ENCODE measurements around the gene CNTRL.
"Not testable (repeated sequence)": the region's sequence is repeated elsewhere in the genome, so short reads cannot be mapped to it uniquely, and the experiment has no call there.

The CNTRL gene

DNA sequence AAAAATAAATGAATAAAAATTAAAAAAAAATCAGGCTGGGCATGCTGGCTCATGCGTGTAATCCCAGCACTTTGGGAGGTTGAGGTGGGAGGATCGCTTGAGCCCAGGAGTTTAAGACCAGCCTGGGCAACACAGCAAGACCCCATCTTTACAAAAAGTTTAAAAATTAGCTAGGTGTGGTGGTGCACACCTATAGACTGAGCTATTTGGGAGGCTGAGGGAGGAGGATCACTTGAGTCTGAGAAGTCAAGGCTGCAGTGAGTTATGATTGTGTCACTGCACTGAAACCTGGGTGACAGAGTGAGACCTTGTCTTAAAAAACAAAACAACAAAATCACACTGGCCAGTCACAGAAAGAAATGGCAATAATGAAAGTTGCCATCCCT is 3.4 kb upstream of the CNTRL start:
- no peak for DNase-seq (ENCODE audit: low spot score)

GRCh38 chr9:121071756-121072421 is 2.9 kb upstream of the CNTRL start:
- no peak for DNase-seq (ENCODE audit: low spot score)

- DNase-seq (ENCODE audit: low spot score), result no peak
These were observed 1.7 kb upstream of the CNTRL start for GRCh38 chr9:121073038-121073437.

- peak; percentile 42 for DNase-seq (ENCODE audit: low spot score)
These were observed 689 bp downstream of the CNTRL start for GRCh38 chr9:121075251-121076036.

- DNase-seq (ENCODE audit: low spot score), result no peak
These were observed 7.3 kb downstream of the CNTRL start for GRCh38 chr9:121082075-121082474.

- no peak for DNase-seq (ENCODE audit: low spot score)
These were observed 10.9 kb downstream of the CNTRL start for GRCh38 chr9:121085661-121086060.

GRCh38 chr9:121088576-121088975 is 13.8 kb downstream of the CNTRL start:
- no peak for DNase-seq (ENCODE audit: low spot score)

- not testable (repeated sequence) for DNase-seq (ENCODE audit: low spot score)
These were observed 16.0 kb downstream of the CNTRL start for GRCh38 chr9:121090743-121091142.

DNA sequence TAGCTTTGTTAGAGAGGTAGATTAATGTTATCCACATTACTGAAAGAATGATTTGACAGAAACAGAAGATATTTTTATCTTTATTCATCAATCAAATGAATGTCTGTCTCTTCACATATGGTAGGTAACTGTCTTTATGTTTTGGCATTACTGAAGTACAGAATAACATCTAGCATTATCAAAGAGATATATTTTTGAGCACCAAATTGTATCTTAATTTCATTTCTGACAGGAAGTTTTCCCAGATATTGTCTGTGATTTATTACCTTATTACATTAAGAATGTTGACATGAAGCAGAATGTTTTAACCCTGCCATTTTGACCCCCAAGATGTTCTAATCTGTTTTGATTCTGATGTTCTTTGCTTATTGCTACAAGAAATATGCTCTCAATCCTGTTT is 20.3 kb downstream of the CNTRL start:
- no peak for DNase-seq (ENCODE audit: low spot score)

GRCh38 chr9:121098567-121099198 is 23.9 kb downstream of the CNTRL start:
- DNase-seq (ENCODE audit: low spot score), result peak; percentile 30

DNA sequence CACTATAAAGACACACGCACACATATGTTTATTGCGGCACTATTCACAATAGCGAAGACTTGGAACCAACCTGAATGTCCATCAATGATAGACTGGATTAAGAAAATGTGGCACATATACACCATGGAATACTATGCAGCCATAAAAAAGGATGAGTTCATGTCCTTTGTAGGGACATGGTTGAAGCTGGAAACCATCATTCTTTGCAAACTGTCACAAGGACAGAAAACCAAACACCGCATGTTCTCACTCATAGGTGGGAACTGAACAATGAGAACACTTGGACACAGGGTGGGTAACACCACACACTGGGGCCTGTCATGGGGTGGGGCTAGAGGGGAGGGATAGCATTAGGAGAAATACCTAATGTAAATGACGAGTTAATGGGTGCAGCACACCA is 29.3 kb downstream of the CNTRL start:
- DNase-seq (ENCODE audit: low spot score), result not testable (repeated sequence)

DNA sequence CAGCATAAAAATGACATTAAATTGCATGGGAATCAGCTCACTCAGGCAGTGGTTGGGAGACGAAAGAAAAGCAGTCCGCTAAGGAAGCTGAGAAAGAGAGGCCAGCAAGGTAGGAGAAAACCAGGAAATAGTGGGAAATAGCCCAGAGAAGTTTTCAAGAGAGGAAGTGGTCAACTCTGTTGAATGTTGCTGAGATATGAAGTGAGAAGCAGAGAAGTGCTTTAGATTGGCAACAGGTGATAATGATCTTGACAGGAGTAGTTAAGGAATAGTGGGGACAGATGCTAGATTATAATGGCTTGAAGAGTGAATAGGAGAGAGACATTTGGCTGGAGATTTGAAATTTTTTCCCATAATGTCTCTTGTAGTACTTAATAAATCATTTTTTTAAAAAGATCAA is 30.8 kb downstream of the CNTRL start:
- no peak for DNase-seq (ENCODE audit: low spot score)

- DNase-seq (ENCODE audit: low spot score), result no peak
These were observed 32.3 kb downstream of the CNTRL start for GRCh38 chr9:121107029-121107428.

- no peak for DNase-seq (ENCODE audit: low spot score)
These were observed 33.1 kb downstream of the CNTRL start for GRCh38 chr9:121107881-121108280.

GRCh38 chr9:121115466-121115865 is 40.7 kb downstream of the CNTRL start:
- no peak for DNase-seq (ENCODE audit: low spot score)

- no peak for DNase-seq (ENCODE audit: low spot score)
These were observed 43.5 kb downstream of the CNTRL start for GRCh38 chr9:121118266-121118665.

DNA sequence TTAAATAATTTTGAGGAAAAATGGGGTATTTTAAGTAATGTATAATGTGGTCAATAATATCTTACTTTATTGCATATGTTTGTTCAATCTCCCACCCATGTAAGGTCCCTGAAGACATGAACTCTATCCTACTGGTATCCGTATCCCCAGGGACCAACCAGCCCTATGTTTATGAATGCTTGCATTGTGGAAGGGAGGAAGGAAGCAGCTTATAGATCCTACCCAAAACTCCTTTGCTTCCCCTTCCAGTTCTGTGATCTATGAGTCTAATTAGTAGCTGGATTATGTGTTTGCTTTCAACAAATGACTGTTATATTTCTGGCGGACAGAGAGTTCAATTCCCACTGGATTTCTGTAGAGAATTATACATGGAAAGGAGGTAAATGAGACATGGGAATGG is 45.6 kb downstream of the CNTRL start:
- DNase-seq (ENCODE audit: low spot score), result no peak

DNA sequence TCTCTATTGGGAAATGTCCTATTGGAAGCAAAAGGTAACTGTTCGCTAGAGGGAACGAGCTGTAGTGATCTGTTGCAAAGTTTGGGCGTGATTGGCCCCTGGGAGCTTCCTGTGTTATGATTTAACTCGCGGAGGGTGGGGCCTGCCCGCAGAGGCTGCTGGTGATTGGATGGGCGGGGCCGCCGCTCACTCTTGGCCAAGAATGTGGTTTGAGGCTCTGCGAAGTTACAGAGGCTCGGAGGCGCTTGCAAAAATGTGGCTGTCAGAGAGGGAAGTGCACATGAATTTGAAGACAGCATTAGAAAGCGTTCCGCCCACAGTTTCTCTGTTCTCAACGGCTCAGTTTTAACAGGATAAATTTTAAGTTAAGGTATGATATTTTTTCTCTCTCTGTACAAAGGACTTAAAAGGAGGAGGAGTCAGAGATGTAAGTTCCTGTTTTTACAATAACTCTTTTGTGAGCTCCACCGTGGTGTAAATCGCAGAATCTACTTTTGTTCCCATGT is 46.9 kb downstream of the CNTRL start:
- peak; percentile 95 for DNase-seq (ENCODE audit: low spot score)

DNA sequence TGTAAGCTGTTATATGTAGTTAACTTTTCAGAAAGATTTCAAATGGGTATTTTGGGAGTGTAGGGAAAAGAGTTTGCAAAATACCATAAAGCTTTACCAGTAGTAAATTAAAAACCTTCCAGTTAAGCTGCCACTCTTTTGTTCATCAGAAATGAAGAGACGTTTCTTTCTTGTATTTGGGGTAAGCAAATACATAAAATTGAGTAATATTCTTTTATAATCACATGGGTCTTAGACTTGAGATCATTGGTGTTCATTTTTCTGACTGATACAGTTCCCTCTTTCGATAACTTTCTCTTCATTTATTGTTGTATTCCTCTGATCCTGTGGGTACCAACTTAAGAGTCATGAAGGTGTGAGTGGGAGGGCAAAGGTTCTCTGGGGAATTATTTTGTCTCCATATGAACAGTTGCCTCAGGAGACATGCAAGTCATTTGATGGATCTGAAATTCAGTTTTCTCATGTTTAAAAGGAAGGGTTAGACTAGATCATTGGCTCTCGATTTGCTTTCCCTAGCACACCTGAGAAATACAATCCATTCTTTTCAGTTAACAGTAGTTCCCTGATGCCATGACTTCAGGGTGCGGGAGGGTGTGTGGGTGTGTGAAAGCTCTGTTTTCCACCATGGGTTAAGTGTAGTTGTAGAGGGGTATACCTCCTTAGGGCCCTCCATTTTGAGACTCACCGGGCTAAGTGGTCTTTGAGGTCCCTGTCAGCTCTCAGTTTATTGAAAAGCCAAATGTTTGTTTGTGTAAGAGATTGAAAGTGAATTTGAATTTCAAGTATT is 47.7 kb downstream of the CNTRL start:
- no peak for DNase-seq (ENCODE audit: low spot score)

DNA sequence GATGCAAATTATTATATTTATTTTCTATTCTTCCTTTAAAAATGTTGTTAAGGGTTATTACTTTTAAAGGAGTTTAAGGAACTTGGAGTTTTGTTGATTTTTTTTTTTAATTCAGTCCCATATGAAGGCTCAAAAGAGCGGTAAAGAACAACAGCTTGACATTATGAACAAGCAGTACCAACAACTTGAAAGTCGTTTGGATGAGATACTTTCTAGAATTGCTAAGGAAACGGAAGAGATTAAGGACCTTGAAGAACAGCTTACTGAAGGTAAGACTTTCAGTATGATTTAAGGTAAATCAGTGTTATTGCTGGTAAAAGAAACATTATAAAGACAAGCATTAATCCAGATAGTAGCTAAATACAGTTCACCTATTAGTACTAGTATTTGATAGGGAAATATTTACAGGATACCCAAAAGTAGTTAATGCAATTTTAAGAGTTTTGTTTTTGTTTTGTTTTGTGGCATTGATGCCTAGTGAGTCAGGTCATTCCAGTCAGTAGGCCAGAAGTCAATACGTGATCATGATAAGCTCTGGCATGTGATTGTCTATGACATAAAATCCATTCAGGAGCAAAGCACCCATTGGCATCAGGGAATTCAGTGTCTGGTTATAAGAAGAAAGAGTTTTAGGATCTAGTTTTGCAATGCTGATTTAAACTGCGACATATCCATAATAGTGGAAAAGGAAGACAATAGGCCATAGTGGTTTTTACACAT is 49.2 kb downstream of the CNTRL start:
- DNase-seq (ENCODE audit: low spot score), result no peak

- DNase-seq (ENCODE audit: low spot score), result no peak
These were observed 50.8 kb downstream of the CNTRL start for GRCh38 chr9:121125590-121125989.

DNA sequence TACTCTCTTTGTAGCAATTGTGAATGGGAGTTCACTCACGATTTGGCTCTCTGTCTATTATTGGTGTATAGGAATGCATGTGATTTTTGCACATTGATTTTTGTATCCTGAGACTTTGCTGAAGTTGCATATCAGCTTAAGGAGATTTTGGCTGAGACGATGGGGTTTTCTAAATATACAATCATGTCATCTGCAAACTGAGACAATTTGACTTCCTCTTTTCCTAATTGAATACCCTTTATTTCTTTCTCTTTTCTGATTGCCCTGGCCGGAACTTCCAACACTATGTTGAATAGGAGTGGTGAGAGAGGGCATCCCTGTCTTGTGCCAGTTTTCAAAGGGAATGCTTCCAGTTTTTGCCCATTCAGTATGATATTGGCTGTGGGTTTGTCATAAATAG is 54.6 kb downstream of the CNTRL start:
- not testable (repeated sequence) for DNase-seq (ENCODE audit: low spot score)

All from cerebellar cortex (tissue), 1 donor.